Osteocyte (in vitro differentiated cells): ENCODE data around the gene SCFD1. TPM values are rescaled to one million over a fixed set of nuclear protein-coding genes. Genes with fewer than 3 reads are reported as not detected.
"Not testable (repeated sequence)": the region's sequence is repeated elsewhere in the genome, so short reads cannot be mapped to it uniquely, and the experiment has no call there.

Experiments used
- DNase-seq: peaks from one replicate; pipeline ENCODE4 v3.0.0; 2021; ENCODE audit warnings: mixed read lengths; ENCODE audit not compliant: unreplicated experiment; ENCODE audit errors: extremely low spot score
- H3K27ac Mint-ChIP-seq: one replicate; pipeline ENCODE4 v1.8.0; 2021; ENCODE audit warnings: mild to moderate bottlenecking, mixed read lengths; ENCODE audit not compliant: unreplicated experiment
- H3K27me3 Mint-ChIP-seq: one replicate; pipeline ENCODE4 v1.8.0; 2021; ENCODE audit warnings: mixed read lengths; ENCODE audit not compliant: unreplicated experiment
- H3K36me3 Mint-ChIP-seq: one replicate; pipeline ENCODE4 v1.8.0; 2021; ENCODE audit warnings: mixed read lengths; ENCODE audit not compliant: unreplicated experiment
- H3K4me1 Mint-ChIP-seq: one replicate; pipeline ENCODE4 v1.8.0; 2021; ENCODE audit warnings: mixed read lengths; ENCODE audit not compliant: unreplicated experiment
- H3K4me3 Mint-ChIP-seq: one replicate; pipeline ENCODE4 v1.8.0; 2021; ENCODE audit warnings: mild to moderate bottlenecking, moderate library complexity, mixed read lengths; ENCODE audit not compliant: unreplicated experiment
- H3K9me3 Mint-ChIP-seq: one replicate; pipeline ENCODE4 v1.8.0; 2021; ENCODE audit warnings: mixed read lengths; ENCODE audit not compliant: unreplicated experiment
- CTCF ChIP-seq: fragments of 200-600 bp; sonication (generic); IDR thresholded peaks from 2 replicates; pipeline ENCODE4 v1.5.0; 2021; ENCODE audit warnings: antibody characterized with exemption, mild to moderate bottlenecking, moderate library complexity
- total RNA-seq: library from RNA; stranded (reverse); gene quantifications from 2 replicates; pipeline ENCODE4 v1.2.1, GENCODE V29; 2021

SCFD1 gene
- total RNA-seq, 1 donor from 2014 or later: 107 TPM

DNA sequence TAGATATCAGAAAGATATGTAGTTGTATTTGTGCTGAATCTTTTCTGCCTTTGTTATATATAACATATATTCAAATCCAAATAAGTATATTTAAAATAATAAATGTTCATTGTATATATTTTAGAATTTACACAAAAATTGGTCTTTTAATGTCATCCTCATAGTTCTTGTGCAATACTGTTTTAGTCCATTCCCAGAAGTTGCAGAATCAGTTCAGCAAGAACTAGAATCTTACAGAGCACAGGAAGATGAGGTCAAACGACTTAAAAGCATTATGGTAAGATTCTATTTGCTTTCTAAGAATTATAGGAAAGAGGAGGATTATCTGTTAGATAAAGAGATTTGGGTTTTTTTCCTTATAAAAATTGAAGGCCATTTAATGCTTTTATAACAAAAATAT lies 51.0 kb downstream of the SCFD1 start:
- Mint-ChIP-seq H3K9me3 (no peaks in the 10 kb centered on the region), H3K36me3 (peaks cover 49% of the 10 kb centered on the region)
- DNase-seq: no peak

DNA sequence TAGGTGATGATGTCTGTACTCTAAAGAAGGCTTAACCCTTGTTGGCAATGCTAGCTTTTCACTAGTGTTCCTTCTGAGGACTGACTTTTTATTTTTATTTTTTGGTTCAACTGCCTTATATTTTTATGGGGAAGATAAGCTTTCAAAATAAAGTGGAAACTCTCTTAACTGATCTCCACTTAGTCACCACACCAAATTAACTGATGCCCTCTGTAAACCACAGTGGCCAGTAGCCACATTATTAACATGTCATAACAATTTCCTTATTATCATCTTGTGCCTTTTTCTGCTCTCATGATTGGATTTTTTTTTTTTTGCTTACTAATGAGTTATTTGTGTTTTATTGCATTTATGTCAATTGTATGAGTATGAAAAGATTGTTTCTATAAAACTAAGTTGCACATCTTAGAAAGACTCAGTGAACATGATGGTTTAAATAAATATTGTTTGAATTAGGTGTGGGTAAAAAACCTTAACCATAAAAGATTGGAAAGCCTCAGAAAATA lies 56.9 kb downstream of the SCFD1 start:
- Mint-ChIP-seq H3K9me3 (no peaks in the 10 kb centered on the region), H3K27me3 (no peaks in the 10 kb centered on the region), H3K4me1 (no peaks in the 10 kb centered on the region), H3K4me3 (no peak overlapping the region), H3K27ac (no peak overlapping the region), H3K36me3 (peaks cover 49% of the 10 kb centered on the region)
- TF ChIP-seq CTCF: no peak
- no peak for DNase-seq

More for the DNA sequence above, 51.0 kb downstream of the SCFD1 start:
- Mint-ChIP-seq H3K27ac (no peak overlapping the region), H3K27me3 (no peaks in the 10 kb centered on the region), H3K4me1 (peaks cover 3% of the 10 kb centered on the region), H3K4me3 (no peak overlapping the region)
- no peak for TF ChIP-seq CTCF

GRCh38 chr14:30680036-30680435 lies 57.9 kb downstream of the SCFD1 start:
- no peak overlapping the region for H3K27ac Mint-ChIP-seq

DNA sequence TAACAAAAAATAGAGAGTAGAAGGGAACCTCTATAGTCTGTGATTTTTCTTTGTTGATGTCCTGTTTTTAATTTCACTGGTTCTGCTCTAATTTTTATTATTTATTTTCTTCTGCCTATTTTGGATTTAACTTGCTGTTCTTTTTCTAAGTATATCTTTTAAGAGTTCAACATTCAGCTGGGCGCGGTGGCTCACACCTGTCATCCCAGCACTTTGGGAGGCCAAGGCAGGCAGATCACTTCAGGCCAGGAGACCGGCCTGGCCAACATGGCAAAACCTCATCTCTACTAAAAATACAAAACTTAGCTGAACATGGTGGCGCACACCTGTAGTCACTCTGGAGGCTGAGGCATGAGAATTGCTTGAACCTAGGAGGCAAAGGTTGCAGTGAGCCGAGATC lies 58.7 kb downstream of the SCFD1 start:
- H3K36me3 Mint-ChIP-seq: peaks cover 41% of the 10 kb centered on the region
- not testable (repeated sequence) for H3K27ac Mint-ChIP-seq, H3K9me3 Mint-ChIP-seq, H3K4me1 Mint-ChIP-seq, H3K27me3 Mint-ChIP-seq, DNase-seq, H3K4me3 Mint-ChIP-seq

More at GRCh38 chr14:30680036-30680435, 57.9 kb downstream of the SCFD1 start:
- Mint-ChIP-seq H3K4me3 (no peak overlapping the region), H3K36me3 (peaks cover 47% of the 10 kb centered on the region), H3K27me3 (no peaks in the 10 kb centered on the region), H3K4me1 (no peaks in the 10 kb centered on the region), H3K9me3 (no peaks in the 10 kb centered on the region)
- no peak for TF ChIP-seq CTCF
- no peak for DNase-seq

- Mint-ChIP-seq H3K4me1 (no peaks in the 10 kb centered on the region), H3K36me3 (peaks cover 32% of the 10 kb centered on the region), H3K9me3 (no peaks in the 10 kb centered on the region), H3K4me3 (no peak overlapping the region), H3K27ac (no peak overlapping the region), H3K27me3 (no peaks in the 10 kb centered on the region)
- no peak for DNase-seq
- TF ChIP-seq CTCF: peak; percentile 54
Observed at GRCh38 chr14:30681752-30682355, 59.7 kb downstream of the SCFD1 start.
